GM23338 (cell line): ENCODE measurements around the gene PRPF39. TPM values are rescaled to one million over a fixed set of nuclear protein-coding genes. Genes with fewer than 3 reads are reported as not detected.

Source experiments
- ATAC-seq: fragments of 200-7000 bp; cut with Tn5 transposase; 3 replicates; pipeline ENCODE4 v1.9.1; 2020
- DNase-seq: peaks from one replicate; pipeline ENCODE4 v3.0.0-alpha.2; 2015; ENCODE audit warnings: low spot score
- H2AFZ ChIP-seq: fragments of 200-600 bp; sonication (generic); 2 replicates; pipeline ENCODE4 v1.8.0; 2016; ENCODE audit warnings: antibody characterized with exemption, mild to moderate bottlenecking, moderate library complexity
- H3F3A ChIP-seq: fragments of 200-600 bp; sonication (generic); replicated peaks from 2 replicates; pipeline ENCODE4 v1.8.0; 2017; ENCODE audit warnings: antibody characterized with exemption, mixed run types, low read depth
- H3K27ac ChIP-seq: fragments of 200-600 bp; sonication (generic); 2 replicates; pipeline ENCODE4 v1.6.1; 2016; ENCODE audit warnings: low read depth
- H3K27me3 ChIP-seq: fragments of 200-600 bp; sonication (generic); 2 replicates; pipeline ENCODE4 v1.8.0; 2016; ENCODE audit warnings: mild to moderate bottlenecking, mixed run types, moderate library complexity; ENCODE audit not compliant: insufficient read depth
- H3K36me3 ChIP-seq: fragments of 200-600 bp; sonication (generic); 2 replicates; pipeline ENCODE4 v1.8.0; 2016; ENCODE audit warnings: mild to moderate bottlenecking; ENCODE audit not compliant: insufficient read depth
- H3K4me1 ChIP-seq: fragments of 200-600 bp; sonication (generic); 2 replicates; pipeline ENCODE4 v1.8.0; 2016; ENCODE audit warnings: mild to moderate bottlenecking, moderate library complexity; ENCODE audit not compliant: insufficient read depth
- H3K4me2 ChIP-seq: fragments of 200-600 bp; sonication (generic); 2 replicates; pipeline ENCODE4 v1.7.1; 2017; ENCODE audit warnings: mixed run types
- H3K4me3 ChIP-seq: fragments of 200-600 bp; sonication (generic); 2 replicates; pipeline ENCODE4 v1.6.1; 2016; ENCODE audit warnings: mixed run types
- H3K79me2 ChIP-seq: fragments of 200-600 bp; sonication (generic); replicated peaks from 2 replicates; pipeline ENCODE4 v1.8.0; 2017; ENCODE audit warnings: mild to moderate bottlenecking; ENCODE audit not compliant: insufficient read depth
- H3K9me2 ChIP-seq: fragments of 200-600 bp; sonication (generic); 2 replicates; pipeline ENCODE4 v1.8.0; 2017; ENCODE audit not compliant: insufficient read depth
- H4K20me1 ChIP-seq: fragments of 200-600 bp; sonication (generic); replicated peaks from 2 replicates; pipeline ENCODE4 v1.8.0; 2017; ENCODE audit warnings: mild to moderate bottlenecking; ENCODE audit not compliant: insufficient read depth
- H3K27ac Mint-ChIP-seq: 2 replicates; pipeline ENCODE4 v1.8.0; 2020; ENCODE audit warnings: inconsistent platforms, mild to moderate bottlenecking, moderate library complexity, mixed read lengths
- H3K27me3 Mint-ChIP-seq: 3 replicates; pipeline ENCODE4 v1.8.0; 2022; ENCODE audit warnings: low read depth, mild to moderate bottlenecking, moderate library complexity, mixed read lengths, inconsistent platforms; ENCODE audit not compliant: insufficient read depth, poor library complexity
- H3K36me3 Mint-ChIP-seq: 3 replicates; pipeline ENCODE4 v1.8.0; 2021; ENCODE audit warnings: low read depth, mild to moderate bottlenecking, inconsistent platforms, moderate library complexity, mixed read lengths
- H3K4me1 Mint-ChIP-seq: 3 replicates; pipeline ENCODE4 v1.8.0; 2020; ENCODE audit warnings: mild to moderate bottlenecking, inconsistent platforms, mixed read lengths
- H3K4me3 Mint-ChIP-seq: 3 replicates; pipeline ENCODE4 v1.8.0; 2021; ENCODE audit warnings: moderate library complexity, mild to moderate bottlenecking, inconsistent platforms, mixed read lengths
- H3K9me3 Mint-ChIP-seq: 3 replicates; pipeline ENCODE4 v1.8.0; 2020; ENCODE audit warnings: moderate library complexity, mild to moderate bottlenecking, inconsistent platforms, mixed read lengths
- CREB1 ChIP-seq: fragments of 250-450 bp; sonication (Bioruptor Pico); IDR thresholded peaks from 2 replicates; pipeline ENCODE4 v1.5.0; 2020; ENCODE audit warnings: low read depth, mild to moderate bottlenecking, moderate library complexity
- EZH2 ChIP-seq: fragments of 200-600 bp; sonication (generic); IDR thresholded peaks from one replicate; pipeline ENCODE4 v1.8.0; 2017; ENCODE audit warnings: antibody characterized with exemption, mild to moderate bottlenecking, low read depth; ENCODE audit not compliant: unreplicated experiment
- EZH2phosphoT487 ChIP-seq: fragments of 200-600 bp; sonication (generic); IDR thresholded peaks from one replicate; pipeline ENCODE4 v1.8.1; 2018; ENCODE audit warnings: antibody characterized with exemption; ENCODE audit not compliant: unreplicated experiment
- JUNB ChIP-seq: IDR thresholded peaks from one replicate; pipeline ENCODE4 v1.6.1; 2016; ENCODE audit warnings: antibody characterized with exemption; ENCODE audit not compliant: unreplicated experiment
- NANOG ChIP-seq: IDR thresholded peaks from 2 replicates; pipeline ENCODE4 v1.6.1; 2016; ENCODE audit warnings: antibody characterized with exemption, borderline replicate concordance
- POLR2AphosphoS5 ChIP-seq: IDR thresholded peaks from 2 replicates; pipeline ENCODE4 v1.6.1; 2016; ENCODE audit warnings: antibody characterized with exemption, low read depth
- STAT1 ChIP-seq: IDR thresholded peaks from one replicate; pipeline ENCODE4 v1.6.1; 2016; ENCODE audit warnings: antibody characterized with exemption; ENCODE audit not compliant: unreplicated experiment
- ZNF114 ChIP-seq: fragments of 250-450 bp; sonication (Bioruptor Pico); IDR thresholded peaks from 2 replicates; pipeline ENCODE4 v1.5.0; 2020; ENCODE audit warnings: mild to moderate bottlenecking, moderate library complexity
- ZNF331 ChIP-seq: fragments of 250-450 bp; sonication (Bioruptor Pico); IDR thresholded peaks from 2 replicates; pipeline ENCODE4 v1.5.0; 2020; ENCODE audit warnings: low read depth, mild to moderate bottlenecking, moderate library complexity
- polyA plus RNA-seq: library from polyadenylated mRNA; unstranded; fragments of >200 nt; fragmentation: Nextera tagmentation; extraction: Ambion mirVana; gene quantifications from 2 replicates; pipeline ENCODE4 v1.2.1, GENCODE V29; 2016
- total RNA-seq: library from RNA; depleted of rRNA; stranded (reverse); fragments of >200 nt; shearing (Covaris generic); gene quantifications from 2 replicates; pipeline ENCODE4 v1.2.3, GENCODE V29; 2014
- TF ChIP-seq, protein P1 (sequence below), 2 experiments: fragments of 200-600 bp in 1 of 2; sonication (generic) in 1 of 2; conservative IDR thresholded peaks; 2 replicates each; pipeline versions ENCODE4 v1.5.1 to v1.6.1; 2016 to 2017; ENCODE audit warnings: antibody characterized with exemption in 2 of 2, low read depth in 2 of 2, mild to moderate bottlenecking in 2 of 2, moderate library complexity in 1 of 2
- TF ChIP-seq, protein P2 (sequence below): IDR thresholded peaks from one replicate; pipeline ENCODE4 v1.6.1; 2018; ENCODE audit warnings: antibody characterized with exemption; ENCODE audit not compliant: unreplicated experiment
- TF ChIP-seq, protein P3 (sequence below): fragments of 250-450 bp; sonication (Bioruptor Pico); IDR thresholded peaks from 2 replicates; pipeline ENCODE4 v1.5.0; 2020; ENCODE audit warnings: mild to moderate bottlenecking, moderate library complexity
- TF ChIP-seq, protein P4 (sequence below): IDR thresholded peaks from 2 replicates; pipeline ENCODE4 v1.6.1; 2016; ENCODE audit warnings: antibody characterized with exemption

Gene PRPF39
- total and polyA plus RNA-seq, 2 experiments from 2014 or later = 30.7 to 56.9 TPM

DNA sequence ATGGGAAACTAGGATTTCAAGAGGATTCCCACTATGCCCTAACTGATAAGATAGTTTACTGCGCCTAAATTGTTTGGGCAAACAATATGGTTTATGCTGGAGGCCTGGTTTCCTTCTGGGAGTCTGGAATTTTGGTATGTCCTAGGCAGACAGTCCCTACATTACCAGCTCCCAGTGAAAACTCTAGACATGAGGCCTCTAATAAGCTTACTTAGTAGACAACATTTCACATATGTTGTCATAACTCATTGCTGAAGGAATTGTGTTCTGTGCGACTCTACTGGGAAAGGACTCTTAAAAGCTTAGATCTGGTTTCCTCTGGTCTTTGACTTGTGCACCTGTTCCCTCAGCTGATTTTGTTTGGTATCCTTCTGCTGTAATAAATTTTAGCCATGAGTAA lies 18.0 kb upstream of the PRPF39 start:
- Histone ChIP-seq H3K27me3 (no peaks in the 10 kb centered on the region), H3K4me2 (no peak overlapping the region), H3K36me3 (no peaks in the 10 kb centered on the region), H3K27ac (peak overlapping the region; percentile 20; the same call in 1 of the 2 replicates), H2AFZ (no peak overlapping the region), H3K4me1 (no peaks in the 10 kb centered on the region; the same call in 1 of the 2 replicates), H3K4me3 (no peak overlapping the region), H3K79me2 (no peaks in the 10 kb centered on the region), H4K20me1 (no peaks in the 10 kb centered on the region; the same call in 1 of the 2 replicates), H3K9me2 (no peaks in the 10 kb centered on the region), H3F3A (no peaks in the 10 kb centered on the region)
- Mint-ChIP-seq H3K27ac (no peak overlapping the region), H3K36me3 (peaks cover 5% of the 10 kb centered on the region; the same call in 1 of the 3 replicates), H3K4me1 (no peaks in the 10 kb centered on the region), H3K27me3 (peaks cover 2% of the 10 kb centered on the region), H3K9me3 (peaks cover 3% of the 10 kb centered on the region; the same call in 1 of the 3 replicates), H3K4me3 (no peak overlapping the region)
- TF ChIP-seq, protein P1, sequence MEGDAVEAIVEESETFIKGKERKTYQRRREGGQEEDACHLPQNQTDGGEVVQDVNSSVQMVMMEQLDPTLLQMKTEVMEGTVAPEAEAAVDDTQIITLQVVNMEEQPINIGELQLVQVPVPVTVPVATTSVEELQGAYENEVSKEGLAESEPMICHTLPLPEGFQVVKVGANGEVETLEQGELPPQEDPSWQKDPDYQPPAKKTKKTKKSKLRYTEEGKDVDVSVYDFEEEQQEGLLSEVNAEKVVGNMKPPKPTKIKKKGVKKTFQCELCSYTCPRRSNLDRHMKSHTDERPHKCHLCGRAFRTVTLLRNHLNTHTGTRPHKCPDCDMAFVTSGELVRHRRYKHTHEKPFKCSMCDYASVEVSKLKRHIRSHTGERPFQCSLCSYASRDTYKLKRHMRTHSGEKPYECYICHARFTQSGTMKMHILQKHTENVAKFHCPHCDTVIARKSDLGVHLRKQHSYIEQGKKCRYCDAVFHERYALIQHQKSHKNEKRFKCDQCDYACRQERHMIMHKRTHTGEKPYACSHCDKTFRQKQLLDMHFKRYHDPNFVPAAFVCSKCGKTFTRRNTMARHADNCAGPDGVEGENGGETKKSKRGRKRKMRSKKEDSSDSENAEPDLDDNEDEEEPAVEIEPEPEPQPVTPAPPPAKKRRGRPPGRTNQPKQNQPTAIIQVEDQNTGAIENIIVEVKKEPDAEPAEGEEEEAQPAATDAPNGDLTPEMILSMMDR (conservative IDR thresholded peaks at IDR 0.05; ENCODE audit: low read depth in 2 of 2) = no peak
- TF ChIP-seq JUNB (no peak), ZNF114 (CRISPR knock-in tag) (no peak), CREB1 (CRISPR knock-in tag) (no peak), ZNF331 (CRISPR knock-in tag) (no peak), NANOG (no peak), STAT1 (no peak), POLR2AphosphoS5 (no peak), EZH2 (no peak), EZH2phosphoT487 (no peak)
- TF ChIP-seq, protein P2, sequence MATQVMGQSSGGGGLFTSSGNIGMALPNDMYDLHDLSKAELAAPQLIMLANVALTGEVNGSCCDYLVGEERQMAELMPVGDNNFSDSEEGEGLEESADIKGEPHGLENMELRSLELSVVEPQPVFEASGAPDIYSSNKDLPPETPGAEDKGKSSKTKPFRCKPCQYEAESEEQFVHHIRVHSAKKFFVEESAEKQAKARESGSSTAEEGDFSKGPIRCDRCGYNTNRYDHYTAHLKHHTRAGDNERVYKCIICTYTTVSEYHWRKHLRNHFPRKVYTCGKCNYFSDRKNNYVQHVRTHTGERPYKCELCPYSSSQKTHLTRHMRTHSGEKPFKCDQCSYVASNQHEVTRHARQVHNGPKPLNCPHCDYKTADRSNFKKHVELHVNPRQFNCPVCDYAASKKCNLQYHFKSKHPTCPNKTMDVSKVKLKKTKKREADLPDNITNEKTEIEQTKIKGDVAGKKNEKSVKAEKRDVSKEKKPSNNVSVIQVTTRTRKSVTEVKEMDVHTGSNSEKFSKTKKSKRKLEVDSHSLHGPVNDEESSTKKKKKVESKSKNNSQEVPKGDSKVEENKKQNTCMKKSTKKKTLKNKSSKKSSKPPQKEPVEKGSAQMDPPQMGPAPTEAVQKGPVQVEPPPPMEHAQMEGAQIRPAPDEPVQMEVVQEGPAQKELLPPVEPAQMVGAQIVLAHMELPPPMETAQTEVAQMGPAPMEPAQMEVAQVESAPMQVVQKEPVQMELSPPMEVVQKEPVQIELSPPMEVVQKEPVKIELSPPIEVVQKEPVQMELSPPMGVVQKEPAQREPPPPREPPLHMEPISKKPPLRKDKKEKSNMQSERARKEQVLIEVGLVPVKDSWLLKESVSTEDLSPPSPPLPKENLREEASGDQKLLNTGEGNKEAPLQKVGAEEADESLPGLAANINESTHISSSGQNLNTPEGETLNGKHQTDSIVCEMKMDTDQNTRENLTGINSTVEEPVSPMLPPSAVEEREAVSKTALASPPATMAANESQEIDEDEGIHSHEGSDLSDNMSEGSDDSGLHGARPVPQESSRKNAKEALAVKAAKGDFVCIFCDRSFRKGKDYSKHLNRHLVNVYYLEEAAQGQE = no peak
- TF ChIP-seq, protein P3, sequence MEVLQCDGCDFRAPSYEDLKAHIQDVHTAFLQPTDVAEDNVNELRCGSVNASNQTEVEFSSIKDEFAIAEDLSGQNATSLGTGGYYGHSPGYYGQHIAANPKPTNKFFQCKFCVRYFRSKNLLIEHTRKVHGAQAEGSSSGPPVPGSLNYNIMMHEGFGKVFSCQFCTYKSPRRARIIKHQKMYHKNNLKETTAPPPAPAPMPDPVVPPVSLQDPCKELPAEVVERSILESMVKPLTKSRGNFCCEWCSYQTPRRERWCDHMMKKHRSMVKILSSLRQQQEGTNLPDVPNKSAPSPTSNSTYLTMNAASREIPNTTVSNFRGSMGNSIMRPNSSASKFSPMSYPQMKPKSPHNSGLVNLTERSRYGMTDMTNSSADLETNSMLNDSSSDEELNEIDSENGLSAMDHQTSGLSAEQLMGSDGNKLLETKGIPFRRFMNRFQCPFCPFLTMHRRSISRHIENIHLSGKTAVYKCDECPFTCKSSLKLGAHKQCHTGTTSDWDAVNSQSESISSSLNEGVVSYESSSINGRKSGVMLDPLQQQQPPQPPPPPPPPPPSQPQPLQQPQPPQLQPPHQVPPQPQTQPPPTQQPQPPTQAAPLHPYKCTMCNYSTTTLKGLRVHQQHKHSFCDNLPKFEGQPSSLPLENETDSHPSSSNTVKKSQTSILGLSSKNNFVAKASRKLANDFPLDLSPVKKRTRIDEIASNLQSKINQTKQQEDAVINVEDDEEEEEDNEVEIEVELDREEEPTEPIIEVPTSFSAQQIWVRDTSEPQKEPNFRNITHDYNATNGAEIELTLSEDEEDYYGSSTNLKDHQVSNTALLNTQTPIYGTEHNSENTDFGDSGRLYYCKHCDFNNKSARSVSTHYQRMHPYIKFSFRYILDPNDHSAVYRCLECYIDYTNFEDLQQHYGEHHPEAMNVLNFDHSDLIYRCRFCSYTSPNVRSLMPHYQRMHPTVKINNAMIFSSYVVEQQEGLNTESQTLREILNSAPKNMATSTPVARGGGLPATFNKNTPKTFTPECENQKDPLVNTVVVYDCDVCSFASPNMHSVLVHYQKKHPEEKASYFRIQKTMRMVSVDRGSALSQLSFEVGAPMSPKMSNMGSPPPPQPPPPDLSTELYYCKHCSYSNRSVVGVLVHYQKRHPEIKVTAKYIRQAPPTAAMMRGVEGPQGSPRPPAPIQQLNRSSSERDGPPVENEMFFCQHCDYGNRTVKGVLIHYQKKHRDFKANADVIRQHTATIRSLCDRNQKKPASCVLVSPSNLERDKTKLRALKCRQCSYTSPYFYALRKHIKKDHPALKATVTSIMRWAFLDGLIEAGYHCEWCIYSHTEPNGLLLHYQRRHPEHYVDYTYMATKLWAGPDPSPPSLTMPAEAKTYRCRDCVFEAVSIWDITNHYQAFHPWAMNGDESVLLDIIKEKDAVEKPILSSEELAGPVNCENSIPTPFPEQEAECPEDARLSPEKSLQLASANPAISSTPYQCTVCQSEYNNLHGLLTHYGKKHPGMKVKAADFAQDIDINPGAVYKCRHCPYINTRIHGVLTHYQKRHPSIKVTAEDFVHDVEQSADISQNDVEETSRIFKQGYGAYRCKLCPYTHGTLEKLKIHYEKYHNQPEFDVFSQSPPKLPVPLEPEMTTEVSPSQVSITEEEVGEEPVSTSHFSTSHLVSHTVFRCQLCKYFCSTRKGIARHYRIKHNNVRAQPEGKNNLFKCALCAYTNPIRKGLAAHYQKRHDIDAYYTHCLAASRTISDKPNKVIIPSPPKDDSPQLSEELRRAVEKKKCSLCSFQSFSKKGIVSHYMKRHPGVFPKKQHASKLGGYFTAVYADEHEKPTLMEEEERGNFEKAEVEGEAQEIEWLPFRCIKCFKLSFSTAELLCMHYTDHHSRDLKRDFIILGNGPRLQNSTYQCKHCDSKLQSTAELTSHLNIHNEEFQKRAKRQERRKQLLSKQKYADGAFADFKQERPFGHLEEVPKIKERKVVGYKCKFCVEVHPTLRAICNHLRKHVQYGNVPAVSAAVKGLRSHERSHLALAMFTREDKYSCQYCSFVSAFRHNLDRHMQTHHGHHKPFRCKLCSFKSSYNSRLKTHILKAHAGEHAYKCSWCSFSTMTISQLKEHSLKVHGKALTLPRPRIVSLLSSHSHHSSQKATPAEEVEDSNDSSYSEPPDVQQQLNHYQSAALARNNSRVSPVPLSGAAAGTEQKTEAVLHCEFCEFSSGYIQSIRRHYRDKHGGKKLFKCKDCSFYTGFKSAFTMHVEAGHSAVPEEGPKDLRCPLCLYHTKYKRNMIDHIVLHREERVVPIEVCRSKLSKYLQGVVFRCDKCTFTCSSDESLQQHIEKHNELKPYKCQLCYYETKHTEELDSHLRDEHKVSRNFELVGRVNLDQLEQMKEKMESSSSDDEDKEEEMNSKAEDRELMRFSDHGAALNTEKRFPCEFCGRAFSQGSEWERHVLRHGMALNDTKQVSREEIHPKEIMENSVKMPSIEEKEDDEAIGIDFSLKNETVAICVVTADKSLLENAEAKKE (CRISPR knock-in tag) = no peak
- TF ChIP-seq, protein P4, sequence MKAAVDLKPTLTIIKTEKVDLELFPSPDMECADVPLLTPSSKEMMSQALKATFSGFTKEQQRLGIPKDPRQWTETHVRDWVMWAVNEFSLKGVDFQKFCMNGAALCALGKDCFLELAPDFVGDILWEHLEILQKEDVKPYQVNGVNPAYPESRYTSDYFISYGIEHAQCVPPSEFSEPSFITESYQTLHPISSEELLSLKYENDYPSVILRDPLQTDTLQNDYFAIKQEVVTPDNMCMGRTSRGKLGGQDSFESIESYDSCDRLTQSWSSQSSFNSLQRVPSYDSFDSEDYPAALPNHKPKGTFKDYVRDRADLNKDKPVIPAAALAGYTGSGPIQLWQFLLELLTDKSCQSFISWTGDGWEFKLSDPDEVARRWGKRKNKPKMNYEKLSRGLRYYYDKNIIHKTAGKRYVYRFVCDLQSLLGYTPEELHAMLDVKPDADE = no peak
- ATAC-seq (no peak), DNase-seq (no peak)
